IMR-90 (cell line): ENCODE results near the gene TNFRSF18. TPM values are rescaled to one million over a fixed set of nuclear protein-coding genes. Genes with fewer than 3 reads are reported as not detected.

Source experiments
- ATAC-seq: fragments of 200-7000 bp; cut with Tn5 transposase; 2 replicates; pipeline ENCODE4 v1.9.1; 2020; ENCODE audit warnings: low read depth, mild to moderate bottlenecking, moderate library complexity
- BruUV-seq: library from RNA; stranded (reverse); fragments of 400-500 nt; replicated peaks from 2 replicates; lab custom pipeline; 2021; lab: Mats Ljungman, UMichigan
- CTCF ChIA-PET: fragments of 300-600 bp; formaldehyde crosslinking; extraction: SDS; loops from one replicate; lab custom pipeline; 2021; ENCODE audit warnings: antibody characterized with exemption; lab: Yijun Ruan, JAX
- POLR2A ChIA-PET: fragments of 300-600 bp; sonication (Branson Sonifier 250); formaldehyde crosslinking; loops from one replicate; lab custom pipeline; 2022; ENCODE audit warnings: antibody characterized with exemption; ENCODE audit not compliant: unreplicated experiment; lab: Charles Lee
- DNase-seq: peaks from one replicate; pipeline ENCODE4 v3.0.0; 2013
- H2AFZ ChIP-seq: replicated peaks from 2 replicates; pipeline ENCODE3; 2013; ENCODE audit warnings: low read length, mild to moderate bottlenecking; ENCODE audit not compliant: poor library complexity
- H2AK5ac ChIP-seq: 2 replicates; pipeline ENCODE4 v1.6.1; 2013; ENCODE audit warnings: low read depth, low read length, inconsistent platforms
- H2AK9ac ChIP-seq: replicated peaks from 2 replicates; pipeline ENCODE3; 2013; ENCODE audit warnings: mild to moderate bottlenecking, low read depth, low read length, moderate library complexity; ENCODE audit not compliant: poor library complexity
- H2BK120ac ChIP-seq: 2 replicates; pipeline ENCODE4 v1.6.1; 2013; ENCODE audit warnings: low read depth, low read length, inconsistent platforms
- H2BK15ac ChIP-seq: 3 replicates; pipeline ENCODE4 v1.6.1; 2013; ENCODE audit warnings: low read depth, low read length, inconsistent platforms
- H2BK20ac ChIP-seq: 2 replicates; pipeline ENCODE4 v1.6.1; 2013; ENCODE audit warnings: low read depth, mild to moderate bottlenecking, inconsistent platforms, low read length, moderate library complexity
- H2BK5ac ChIP-seq: 2 replicates; pipeline ENCODE4 v1.6.1; 2013; ENCODE audit warnings: mild to moderate bottlenecking, low read depth, low read length, inconsistent platforms; ENCODE audit not compliant: poor library complexity, severe bottlenecking
- H3K14ac ChIP-seq: replicated peaks from 2 replicates; pipeline ENCODE4 v1.6.1; 2013; ENCODE audit warnings: low read depth, low read length, inconsistent platforms
- H3K18ac ChIP-seq: 2 replicates; pipeline ENCODE4 v1.6.1; 2013; ENCODE audit warnings: low read depth, low read length, control low read depth
- H3K23ac ChIP-seq: 2 replicates; pipeline ENCODE4 v1.6.1; 2013; ENCODE audit warnings: low read depth, low read length, inconsistent platforms
- H3K27ac ChIP-seq: 2 replicates; pipeline ENCODE4 v1.5.1; 2013; ENCODE audit warnings: mild to moderate bottlenecking, control low read depth, low read length; ENCODE audit not compliant: insufficient read depth
- H3K27me3 ChIP-seq: 2 replicates; pipeline ENCODE4 v1.6.1; 2013; ENCODE audit warnings: low read length; ENCODE audit not compliant: control insufficient read depth, insufficient read depth
- H3K36me3 ChIP-seq: 2 replicates; pipeline ENCODE4 v1.6.1; 2013; ENCODE audit warnings: low read length, mixed read lengths; ENCODE audit not compliant: control insufficient read depth, insufficient read depth
- H3K4ac ChIP-seq: 2 replicates; pipeline ENCODE4 v1.6.1; 2013; ENCODE audit warnings: low read depth, low read length, inconsistent platforms
- H3K4me1 ChIP-seq: 2 replicates; pipeline ENCODE4 v1.6.1; 2013; ENCODE audit warnings: low read length, mixed read lengths; ENCODE audit not compliant: control insufficient read depth, insufficient read depth
- H3K4me2 ChIP-seq: 2 replicates; pipeline ENCODE4 v1.6.1; 2013; ENCODE audit warnings: low read depth, mild to moderate bottlenecking, control low read depth, low read length, moderate library complexity
- H3K4me3 ChIP-seq: 2 replicates; pipeline ENCODE4 v1.5.1; 2013; ENCODE audit warnings: low read depth, mild to moderate bottlenecking, control low read depth, low read length, moderate library complexity; ENCODE audit not compliant: insufficient read depth
- H3K56ac ChIP-seq: 2 replicates; pipeline ENCODE4 v1.6.1; 2013; ENCODE audit warnings: low read length, inconsistent platforms; ENCODE audit not compliant: insufficient read depth; ENCODE audit errors: extremely low read depth
- H3K79me1 ChIP-seq, 2 experiments: 2 replicates each; pipeline ENCODE4 v1.6.1; 2013; ENCODE audit warnings: low read length in 2 of 2, inconsistent platforms in 1 of 2, low read depth in 1 of 2
- H3K9ac ChIP-seq: 2 replicates; pipeline ENCODE4 v1.6.1; 2013; ENCODE audit warnings: low read depth, low read length, control low read depth
- H3K9me1 ChIP-seq: 2 replicates; pipeline ENCODE4 v1.6.1; 2013; ENCODE audit warnings: low read length, inconsistent platforms; ENCODE audit not compliant: insufficient read depth
- H3K9me3 ChIP-seq: 2 replicates; pipeline ENCODE4 v1.6.1; 2013; ENCODE audit warnings: low read length; ENCODE audit not compliant: control insufficient read depth, insufficient read depth
- H4K20me1 ChIP-seq: 2 replicates; pipeline ENCODE4 v1.6.1; 2013; ENCODE audit warnings: low read length, inconsistent platforms; ENCODE audit not compliant: insufficient read depth
- H4K5ac ChIP-seq: 2 replicates; pipeline ENCODE4 v1.6.1; 2013; ENCODE audit warnings: mild to moderate bottlenecking, low read depth, low read length, control low read depth
- H4K8ac ChIP-seq, 2 experiments: 2 replicates each; pipeline ENCODE4 v1.6.1; 2013; ENCODE audit warnings: low read depth in 2 of 2, low read length in 2 of 2, control low read depth in 1 of 2, inconsistent platforms in 1 of 2
- H4K91ac ChIP-seq: 2 replicates; pipeline ENCODE4 v1.6.1; 2013; ENCODE audit warnings: low read depth, low read length, inconsistent platforms; ENCODE audit not compliant: insufficient read depth
- CEBPB ChIP-seq: IDR thresholded peaks from 2 replicates; pipeline ENCODE4 v1.6.1; 2012; ENCODE audit warnings: low read depth, low read length, improper control_type of control experiment
- CHD1 ChIP-seq: IDR thresholded peaks from 2 replicates; pipeline ENCODE4 v1.6.1; 2012; ENCODE audit warnings: low read depth, low read length, improper control_type of control experiment
- FOS ChIP-seq: fragments of 150-350 bp; IDR thresholded peaks from 2 replicates; pipeline ENCODE4 v1.6.1; 2016; ENCODE audit warnings: low read depth, low read length
- MAFK ChIP-seq: IDR thresholded peaks from 2 replicates; pipeline ENCODE4 v1.6.1; 2012; ENCODE audit warnings: low read depth, low read length, improper control_type of control experiment
- MAZ ChIP-seq: IDR thresholded peaks from 2 replicates; pipeline ENCODE4 v1.6.1; 2012; ENCODE audit warnings: low read depth, mild to moderate bottlenecking, low read length, improper control_type of control experiment, moderate library complexity, borderline replicate concordance
- MXI1 ChIP-seq: IDR thresholded peaks from 2 replicates; pipeline ENCODE4 v1.6.1; 2012; ENCODE audit warnings: low read depth, mild to moderate bottlenecking, low read length, moderate library complexity, borderline replicate concordance
- NFE2L2 ChIP-seq: fragments of 150-350 bp; IDR thresholded peaks from 2 replicates; pipeline ENCODE4 v1.6.1; 2016; ENCODE audit warnings: low read depth, mild to moderate bottlenecking, low read length
- RAD21 ChIP-seq: IDR thresholded peaks from 2 replicates; pipeline ENCODE4 v1.6.1; 2012; ENCODE audit warnings: low read length, improper control_type of control experiment
- RCOR1 ChIP-seq: IDR thresholded peaks from 2 replicates; pipeline ENCODE4 v1.6.1; 2012; ENCODE audit warnings: mild to moderate bottlenecking, low read length, improper control_type of control experiment; ENCODE audit not compliant: insufficient replicate concordance
- RFX5 ChIP-seq: IDR thresholded peaks from 2 replicates; pipeline ENCODE4 v1.8.0; 2012; ENCODE audit warnings: low read depth, mild to moderate bottlenecking, low read length, moderate library complexity
- SMC3 ChIP-seq: fragments of 150-350 bp; IDR thresholded peaks from 2 replicates; pipeline ENCODE4 v1.6.1; 2016; ENCODE audit warnings: low read depth, mild to moderate bottlenecking, antibody characterized with exemption, low read length, moderate library complexity
- WGBS, 2 experiments: methylation state at CpG; one replicate each; pipeline versions ENCODE4 v1.1.5 to v1.1.7; 2013; ENCODE audit warnings: missing lambda C conversion rate in 2 of 2; ENCODE audit not compliant: insufficient read length in 1 of 2; ENCODE audit errors: extremely low coverage in 2 of 2; 5-methylcytosine and 5-hydroxymethylcytosine counted together
- dilution Hi-C: fragments of 300-500 bp; cut with HindIII; formaldehyde crosslinking; loops from one replicate; pipeline ENCODE4 v1.14.3; 2018; ENCODE audit warnings: low sequenced_read_pairs; ENCODE audit not compliant: unreplicated experiment
- in situ Hi-C: fragments of 300-500 bp; cut with MboI; formaldehyde crosslinking; loops from 3 replicates; pipeline ENCODE4 v1.14.3; 2019; ENCODE audit warnings: low sequenced_read_pairs, inconsistent platforms, mixed read lengths
- intact Hi-C: fragments of 100-400 bp; cut with micrococcal nuclease; formaldehyde crosslinking; loops from 2 replicates; pipeline ENCODE4 v1.10.0; 2022
- polyA plus RNA-seq, 3 experiments: library from polyadenylated mRNA; depleted of rRNA; stranded (reverse); fragments of >200 nt; gene quantifications; 2 replicates each; pipeline ENCODE4 v1.2.3, GENCODE V29; 2012; ENCODE audit warnings: low replicate concordance in 1 of 3
- total RNA-seq: library from RNA; depleted of rRNA; stranded (reverse); fragments of >200 nt; gene quantifications from 2 replicates; pipeline ENCODE4 v1.2.3, GENCODE V29; 2012
- TF ChIP-seq, protein P1 (sequence below): fragments of 150-350 bp; IDR thresholded peaks from 2 replicates; pipeline ENCODE4 v1.6.1; 2017; ENCODE audit warnings: mild to moderate bottlenecking, antibody characterized with exemption, low read length, low read depth
- TF ChIP-seq, protein P2 (sequence below): conservative IDR thresholded peaks from 2 replicates; pipeline ENCODE4 v1.5.1; 2012; ENCODE audit warnings: mild to moderate bottlenecking, low read depth, low read length, improper control_type of control experiment
- TF ChIP-seq, protein P3 (sequence below): fragments of 150-350 bp; IDR thresholded peaks from 2 replicates; pipeline ENCODE4 v1.6.1; 2016; ENCODE audit warnings: low read depth, mild to moderate bottlenecking, low read length, moderate library complexity, borderline replicate concordance

The TNFRSF18 gene
- total and polyA plus RNA-seq, 2 of the 4 experiments (the other 2 are of a cell fraction), result 0.18 to 1.0 TPM

DNA sequence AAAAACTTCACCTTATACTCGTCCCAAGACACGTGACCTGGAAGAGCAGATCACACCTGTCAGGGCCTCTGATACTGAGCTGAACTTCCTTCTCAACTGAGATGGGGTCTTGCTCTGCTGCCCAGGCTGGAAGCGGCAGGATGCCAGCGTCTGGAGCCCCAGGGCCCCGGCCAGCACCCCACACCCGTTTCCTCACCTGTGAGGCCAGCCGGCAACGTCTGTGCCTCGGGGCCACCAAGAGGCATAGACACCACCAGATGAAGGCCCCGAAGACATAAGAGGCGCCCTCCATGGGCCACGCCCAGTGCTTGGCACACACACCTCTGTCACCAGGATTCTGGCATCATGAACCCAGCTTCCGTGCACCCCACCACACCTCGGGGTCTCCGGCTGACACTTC lies 16.9 kb upstream of the TNFRSF18 start:
- intact Hi-C loops, result no loop called here
- peaks cover 47% of the 10 kb centered on the region for H4K20me1 ChIP-seq

More for the DNA sequence above, 16.9 kb upstream of the TNFRSF18 start:
- no peak overlapping the region for H3K4ac ChIP-seq
- ChIA-PET CTCF (no interaction called here), POLR2A (no interaction called here)
- DNase-seq, result no peak
- H3K79me1 ChIP-seq, result peaks cover 11 to 48% of the 10 kb centered on the region in 2 experiments; a peak in 3 of 4 replicates
- no peak overlapping the region for H3K14ac ChIP-seq
- no peak for ATAC-seq
- H3K4me2 ChIP-seq, result no peak overlapping the region
- TF ChIP-seq FOS (no peak), RFX5 (no peak), MAZ (no peak), MAFK (no peak), MXI1 (no peak), CHD1 (no peak), RCOR1 (no peak), CEBPB (no peak), SMC3 (no peak), RAD21 (no peak), NFE2L2 (no peak)
- TF ChIP-seq, protein P1, sequence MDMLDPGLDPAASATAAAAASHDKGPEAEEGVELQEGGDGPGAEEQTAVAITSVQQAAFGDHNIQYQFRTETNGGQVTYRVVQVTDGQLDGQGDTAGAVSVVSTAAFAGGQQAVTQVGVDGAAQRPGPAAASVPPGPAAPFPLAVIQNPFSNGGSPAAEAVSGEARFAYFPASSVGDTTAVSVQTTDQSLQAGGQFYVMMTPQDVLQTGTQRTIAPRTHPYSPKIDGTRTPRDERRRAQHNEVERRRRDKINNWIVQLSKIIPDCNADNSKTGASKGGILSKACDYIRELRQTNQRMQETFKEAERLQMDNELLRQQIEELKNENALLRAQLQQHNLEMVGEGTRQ, result no peak
- TF ChIP-seq, protein P2, sequence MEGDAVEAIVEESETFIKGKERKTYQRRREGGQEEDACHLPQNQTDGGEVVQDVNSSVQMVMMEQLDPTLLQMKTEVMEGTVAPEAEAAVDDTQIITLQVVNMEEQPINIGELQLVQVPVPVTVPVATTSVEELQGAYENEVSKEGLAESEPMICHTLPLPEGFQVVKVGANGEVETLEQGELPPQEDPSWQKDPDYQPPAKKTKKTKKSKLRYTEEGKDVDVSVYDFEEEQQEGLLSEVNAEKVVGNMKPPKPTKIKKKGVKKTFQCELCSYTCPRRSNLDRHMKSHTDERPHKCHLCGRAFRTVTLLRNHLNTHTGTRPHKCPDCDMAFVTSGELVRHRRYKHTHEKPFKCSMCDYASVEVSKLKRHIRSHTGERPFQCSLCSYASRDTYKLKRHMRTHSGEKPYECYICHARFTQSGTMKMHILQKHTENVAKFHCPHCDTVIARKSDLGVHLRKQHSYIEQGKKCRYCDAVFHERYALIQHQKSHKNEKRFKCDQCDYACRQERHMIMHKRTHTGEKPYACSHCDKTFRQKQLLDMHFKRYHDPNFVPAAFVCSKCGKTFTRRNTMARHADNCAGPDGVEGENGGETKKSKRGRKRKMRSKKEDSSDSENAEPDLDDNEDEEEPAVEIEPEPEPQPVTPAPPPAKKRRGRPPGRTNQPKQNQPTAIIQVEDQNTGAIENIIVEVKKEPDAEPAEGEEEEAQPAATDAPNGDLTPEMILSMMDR, result no peak
- TF ChIP-seq, protein P3, sequence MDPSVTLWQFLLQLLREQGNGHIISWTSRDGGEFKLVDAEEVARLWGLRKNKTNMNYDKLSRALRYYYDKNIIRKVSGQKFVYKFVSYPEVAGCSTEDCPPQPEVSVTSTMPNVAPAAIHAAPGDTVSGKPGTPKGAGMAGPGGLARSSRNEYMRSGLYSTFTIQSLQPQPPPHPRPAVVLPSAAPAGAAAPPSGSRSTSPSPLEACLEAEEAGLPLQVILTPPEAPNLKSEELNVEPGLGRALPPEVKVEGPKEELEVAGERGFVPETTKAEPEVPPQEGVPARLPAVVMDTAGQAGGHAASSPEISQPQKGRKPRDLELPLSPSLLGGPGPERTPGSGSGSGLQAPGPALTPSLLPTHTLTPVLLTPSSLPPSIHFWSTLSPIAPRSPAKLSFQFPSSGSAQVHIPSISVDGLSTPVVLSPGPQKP, result no peak
- no peak overlapping the region for H3K56ac ChIP-seq
- no peaks in the 10 kb centered on the region for H3K4me1 ChIP-seq
- H4K8ac ChIP-seq, result no peak overlapping the region
- no peak overlapping the region for H2BK5ac ChIP-seq
- H3K27ac ChIP-seq, result no peak overlapping the region
- peaks cover 9% of the 10 kb centered on the region for H3K9me1 ChIP-seq
- H3K18ac ChIP-seq, result no peak overlapping the region
- WGBS, 2 experiments, result 94% methylated on average over 7 of the region's 15 CpGs; no CpG with 5 or more reads in 1 of the 2 experiments
- no peaks in the 10 kb centered on the region for H3K27me3 ChIP-seq
- no peaks in the 10 kb centered on the region for H3K9me3 ChIP-seq
- no peak overlapping the region for H3K4me3 ChIP-seq
- BruUV-seq, result no TSS peak
- no peak overlapping the region for H2AK5ac ChIP-seq
- no peak overlapping the region for H2AK9ac ChIP-seq
- H2BK120ac ChIP-seq, result no peak overlapping the region
- dilution Hi-C loops, result no loop called here
- no peak overlapping the region for H4K5ac ChIP-seq
- H2BK20ac ChIP-seq, result no peak overlapping the region
- H3K36me3 ChIP-seq, result peaks cover 80% of the 10 kb centered on the region
- no peak overlapping the region for H2BK15ac ChIP-seq
- in situ Hi-C loops, result no loop called here
- H3K9ac ChIP-seq, result no peak overlapping the region
- H4K91ac ChIP-seq, result no peak overlapping the region
- no peak overlapping the region for H2AFZ ChIP-seq
- no peak overlapping the region for H3K23ac ChIP-seq
